DMS114 treated with DMSO at 0.1 percent for 48 hours (cell line): ENCODE data around the gene SENP6.
"Not testable (repeated sequence)": the region's sequence is repeated elsewhere in the genome, so short reads cannot be mapped to it uniquely, and the experiment has no call there.

ENCODE experiments used
- DNase-seq: peaks from one replicate; lab custom pipeline; 2025; ENCODE audit not compliant: unreplicated experiment; lab: John Stamatoyannopoulos, UW

Gene SENP6

DNA sequence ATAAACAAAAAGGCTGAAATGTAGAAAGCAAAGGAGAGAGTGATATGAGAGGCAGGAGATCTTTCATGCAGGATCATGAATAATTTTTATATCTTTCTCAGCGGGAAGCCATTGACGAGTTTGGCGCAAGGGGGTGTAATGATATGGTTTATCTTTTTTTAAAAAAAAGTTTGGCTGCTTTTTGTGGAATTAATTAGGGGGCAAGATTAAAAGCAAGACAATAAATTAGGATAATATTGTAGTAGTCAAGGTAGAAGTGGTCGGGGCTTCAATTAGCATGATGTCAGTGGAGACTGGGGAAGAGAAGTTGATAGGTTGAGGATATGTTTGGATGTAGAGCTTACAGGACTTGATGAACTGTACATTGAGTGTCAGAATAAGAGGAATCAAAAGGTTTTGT lies 4.0 kb downstream of the SENP6 start:
- DNase-seq, result no peak

DNA sequence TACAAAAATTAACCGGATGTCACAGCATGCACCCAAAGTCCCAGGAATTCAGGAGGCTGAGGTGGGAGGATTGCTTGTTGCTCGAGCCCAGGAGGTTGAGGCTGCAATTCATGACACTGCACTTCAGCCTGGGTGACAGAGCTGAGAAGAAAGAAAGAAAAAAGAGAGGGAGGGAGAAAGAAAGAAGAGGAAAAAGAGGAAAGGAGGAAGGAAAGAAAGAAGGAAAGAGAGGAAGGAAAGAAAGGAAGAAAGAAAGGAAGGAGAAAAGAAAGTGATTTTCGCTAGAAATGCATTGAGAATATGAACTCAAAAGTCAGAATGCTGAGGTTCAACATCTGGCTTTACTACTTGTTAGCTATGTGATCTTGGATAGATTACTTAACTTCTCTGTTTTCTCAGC lies 6.6 kb downstream of the SENP6 start:
- DNase-seq, result no peak

DNA sequence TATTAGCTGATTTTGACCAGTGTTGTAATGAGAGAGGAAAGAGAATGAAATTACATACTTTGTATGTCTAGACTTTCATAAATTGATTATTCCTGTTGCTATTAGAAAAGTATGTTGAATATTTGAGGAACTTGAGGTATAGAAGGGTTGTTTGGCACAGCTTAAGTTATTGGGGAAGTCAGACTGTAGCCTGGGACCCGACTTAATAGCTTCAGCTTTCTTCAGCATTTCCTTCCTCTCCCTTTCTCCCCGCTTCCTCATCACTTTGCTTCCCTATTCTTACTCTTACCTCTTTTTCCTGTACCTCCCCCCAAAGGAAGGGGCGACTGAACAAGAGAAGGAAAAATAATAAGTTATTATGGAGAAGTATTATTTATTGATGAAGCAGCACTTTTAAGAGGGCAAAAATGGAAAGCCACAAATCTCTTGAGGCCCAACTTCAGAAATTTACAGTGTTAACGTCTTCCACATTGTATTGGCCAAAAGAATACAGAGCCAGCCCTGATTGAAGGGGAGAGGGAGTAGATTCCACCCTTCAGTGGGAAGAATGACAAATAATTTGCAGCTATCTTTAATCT lies 7.4 kb downstream of the SENP6 start:
- DNase-seq, result no peak

DNA sequence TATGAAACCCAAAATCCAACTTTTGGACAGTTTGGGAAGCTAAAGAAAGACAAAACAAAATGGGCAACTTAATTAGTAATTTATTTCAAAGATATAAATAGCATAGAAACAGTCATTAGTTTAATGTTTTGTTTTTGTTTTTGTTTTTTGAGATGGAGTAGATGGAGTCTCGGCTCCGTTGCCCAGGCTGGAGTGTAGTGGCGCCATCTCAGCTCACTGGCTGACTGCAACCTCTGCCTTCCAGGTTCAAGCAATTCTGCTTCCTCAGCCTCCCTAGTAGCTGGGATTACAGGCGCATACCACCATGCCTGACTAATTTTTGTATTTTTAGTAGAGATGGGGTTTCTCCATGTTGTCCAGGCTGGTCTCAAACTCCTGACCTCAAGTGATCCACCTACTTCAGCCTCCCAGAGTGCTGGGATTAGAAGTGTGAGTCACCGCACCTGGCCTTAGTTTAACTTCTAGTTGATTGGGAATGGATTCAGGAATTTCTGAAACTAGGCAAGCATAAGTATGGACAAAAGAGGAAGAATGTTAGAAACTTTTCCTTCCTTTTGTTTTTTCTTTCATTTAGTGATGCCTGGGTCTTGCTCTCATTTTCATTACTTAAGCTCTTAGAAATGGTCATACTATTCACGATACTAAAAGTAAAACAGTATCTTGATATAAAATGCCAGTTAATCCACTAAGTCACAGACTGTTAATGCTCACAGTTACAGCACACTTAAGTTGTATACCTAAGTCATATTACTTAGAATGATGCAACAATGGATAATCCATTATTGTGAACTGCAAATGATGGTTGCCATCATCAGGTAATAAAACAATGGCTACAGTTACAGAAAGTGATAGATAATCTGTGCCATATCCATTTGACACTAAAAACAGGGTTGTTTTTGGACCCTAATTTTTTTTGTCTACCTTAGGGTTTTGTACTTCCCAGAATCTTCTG lies 8.2 kb downstream of the SENP6 start:
- DNase-seq, result no peak

DNA sequence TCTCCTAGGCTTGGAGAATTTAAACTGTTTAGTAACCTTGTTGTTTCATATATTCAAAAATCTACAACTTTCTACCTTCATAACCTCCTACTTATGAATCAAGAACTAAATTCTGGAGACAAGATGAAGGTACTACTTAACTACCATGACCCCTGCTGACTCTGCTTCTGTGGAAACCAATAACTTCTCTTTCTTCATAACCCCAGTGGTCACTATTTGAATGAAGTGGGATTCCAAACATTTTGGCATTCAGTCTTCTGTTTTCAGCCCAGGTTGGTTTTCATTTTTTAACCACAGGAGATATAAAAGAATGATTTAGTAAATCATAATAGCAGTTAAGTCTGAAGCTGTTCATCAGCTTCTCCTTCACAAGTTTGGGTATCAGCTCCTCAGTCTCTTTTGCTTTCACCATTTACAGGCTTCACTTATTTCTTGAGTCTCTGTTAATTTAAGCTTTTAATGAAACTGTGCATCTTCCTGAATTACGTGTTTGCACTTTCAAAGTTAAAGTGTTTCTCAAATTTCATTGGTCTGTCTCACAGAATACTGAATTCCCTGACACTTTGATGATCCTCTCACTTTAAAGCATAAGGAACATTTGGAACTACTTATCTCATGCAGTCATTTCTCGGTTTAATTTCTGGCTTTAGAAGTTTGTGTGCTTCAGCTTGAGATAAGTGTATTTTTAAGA lies 9.5 kb downstream of the SENP6 start:
- no peak for DNase-seq

DNA sequence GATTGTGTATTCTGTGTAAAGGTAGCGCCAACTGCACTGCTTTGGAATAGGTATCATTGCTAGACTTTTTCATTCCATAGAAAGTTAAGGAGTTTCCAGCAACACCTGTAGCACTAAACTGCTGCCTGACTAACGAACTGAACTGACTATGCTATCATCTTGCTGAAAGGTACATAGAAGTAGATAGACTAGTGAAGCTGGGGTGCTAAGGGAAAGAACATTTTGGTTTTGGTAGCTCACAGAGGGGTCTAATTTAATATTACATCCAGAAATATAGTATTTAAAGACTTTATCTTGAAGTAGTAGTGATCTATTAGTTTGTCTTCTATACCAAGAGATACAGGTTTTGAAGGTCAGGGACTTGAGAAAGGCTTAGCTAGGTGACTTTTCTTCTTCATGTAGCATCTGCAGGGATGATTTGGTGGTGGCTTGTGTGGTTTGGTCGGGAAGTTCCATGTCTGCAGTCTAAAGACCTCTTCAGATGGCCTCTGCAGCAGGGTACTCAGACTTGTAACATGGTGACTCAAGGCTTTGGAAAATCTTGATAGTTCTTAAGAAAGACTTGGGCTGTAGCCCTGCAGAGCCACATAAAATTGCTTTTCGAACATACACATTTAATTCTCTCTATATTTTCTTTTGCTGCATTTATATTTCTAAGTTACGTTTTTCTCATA lies 10.2 kb downstream of the SENP6 start:
- DNase-seq, result no peak

DNA sequence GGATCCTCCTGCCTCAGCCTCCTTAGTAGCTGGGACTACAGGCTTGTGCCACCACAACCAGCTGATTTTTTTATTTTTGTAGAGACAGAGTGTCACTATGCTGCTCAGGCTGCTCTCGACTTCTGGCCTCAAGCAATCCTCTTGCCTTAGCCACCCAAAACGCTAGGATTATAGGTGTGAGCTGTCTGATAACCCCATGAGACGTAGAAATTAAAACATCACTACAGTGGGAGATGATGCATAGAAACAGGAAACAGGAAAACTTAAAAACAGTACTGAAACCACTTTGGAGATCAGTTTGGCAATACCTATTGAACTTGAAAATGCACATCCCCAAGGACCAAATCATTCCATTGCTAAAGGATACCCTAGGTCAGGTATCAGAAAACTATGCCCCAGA lies 10.8 kb downstream of the SENP6 start:
- DNase-seq, result no peak

DNA sequence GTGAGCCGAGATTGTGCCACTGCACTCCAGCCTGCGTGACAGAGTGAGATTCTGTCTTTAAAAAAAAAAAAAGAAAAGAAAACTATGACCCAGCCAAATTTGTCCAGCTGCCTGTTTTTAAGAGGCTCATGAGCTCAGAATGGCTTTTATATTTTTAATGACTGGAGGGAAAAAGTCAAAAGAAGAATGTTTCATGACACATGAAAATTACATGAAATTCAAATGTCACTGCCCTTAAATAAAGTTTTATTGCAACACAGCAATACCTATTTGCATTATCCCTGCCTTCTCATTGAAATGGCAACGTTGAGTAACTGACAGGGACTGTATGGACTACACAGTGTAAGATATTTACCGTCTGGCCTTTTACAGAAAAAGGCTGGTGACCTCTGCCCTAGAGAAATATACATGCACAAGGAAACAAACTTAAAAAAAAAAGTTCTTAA lies 11.4 kb downstream of the SENP6 start:
- no peak for DNase-seq

DNA sequence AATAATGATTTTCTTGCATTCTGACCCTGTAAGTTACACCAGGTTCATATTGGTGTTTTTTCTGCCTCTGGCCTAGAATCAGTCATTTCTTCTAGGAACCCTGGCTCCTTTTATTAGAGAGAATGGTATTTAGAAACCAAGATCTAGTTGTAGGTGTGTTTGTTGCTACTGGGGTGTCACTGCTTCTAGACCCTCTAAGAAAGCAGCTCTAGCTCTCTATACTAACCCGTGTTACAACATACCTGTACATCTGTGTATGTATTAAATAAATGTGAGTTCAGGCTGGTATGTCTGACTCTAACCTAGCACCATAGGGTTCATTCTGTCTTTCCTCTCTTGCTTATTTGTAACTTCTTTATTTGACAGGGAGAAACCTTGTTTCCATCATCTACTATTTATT lies 16.8 kb downstream of the SENP6 start:
- no peak for DNase-seq

DNA sequence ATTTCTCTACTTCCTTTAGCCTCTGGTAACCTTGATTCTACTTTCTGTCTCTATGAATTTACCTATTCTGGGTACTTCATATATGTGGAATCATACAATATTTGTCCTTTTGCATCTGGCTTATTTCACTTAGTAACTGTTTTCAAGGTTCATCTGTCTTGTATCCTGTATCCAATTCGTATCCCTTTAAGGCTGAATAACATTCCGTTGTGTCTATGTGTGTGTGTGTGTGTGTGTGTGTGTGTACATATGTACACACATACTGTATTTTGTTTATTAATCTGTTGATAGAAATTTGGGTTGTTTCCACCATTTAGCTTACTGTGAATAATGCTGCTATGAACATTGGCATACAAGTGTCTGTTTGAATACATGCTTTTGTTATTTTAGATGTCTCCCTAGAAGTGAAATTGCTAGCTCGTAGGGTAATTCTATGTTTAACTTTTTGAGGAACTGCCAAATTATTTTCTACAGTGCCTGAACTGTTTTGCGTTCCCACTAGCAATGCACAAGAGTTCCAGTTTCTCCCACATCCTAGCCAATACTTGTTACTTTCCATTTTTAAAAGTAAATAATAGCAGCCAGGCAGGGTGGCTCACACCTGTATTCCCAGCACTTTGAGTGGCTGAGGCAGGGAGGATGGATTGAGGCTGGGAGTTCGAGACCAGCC lies 17.7 kb downstream of the SENP6 start:
- DNase-seq, result no peak

DNA sequence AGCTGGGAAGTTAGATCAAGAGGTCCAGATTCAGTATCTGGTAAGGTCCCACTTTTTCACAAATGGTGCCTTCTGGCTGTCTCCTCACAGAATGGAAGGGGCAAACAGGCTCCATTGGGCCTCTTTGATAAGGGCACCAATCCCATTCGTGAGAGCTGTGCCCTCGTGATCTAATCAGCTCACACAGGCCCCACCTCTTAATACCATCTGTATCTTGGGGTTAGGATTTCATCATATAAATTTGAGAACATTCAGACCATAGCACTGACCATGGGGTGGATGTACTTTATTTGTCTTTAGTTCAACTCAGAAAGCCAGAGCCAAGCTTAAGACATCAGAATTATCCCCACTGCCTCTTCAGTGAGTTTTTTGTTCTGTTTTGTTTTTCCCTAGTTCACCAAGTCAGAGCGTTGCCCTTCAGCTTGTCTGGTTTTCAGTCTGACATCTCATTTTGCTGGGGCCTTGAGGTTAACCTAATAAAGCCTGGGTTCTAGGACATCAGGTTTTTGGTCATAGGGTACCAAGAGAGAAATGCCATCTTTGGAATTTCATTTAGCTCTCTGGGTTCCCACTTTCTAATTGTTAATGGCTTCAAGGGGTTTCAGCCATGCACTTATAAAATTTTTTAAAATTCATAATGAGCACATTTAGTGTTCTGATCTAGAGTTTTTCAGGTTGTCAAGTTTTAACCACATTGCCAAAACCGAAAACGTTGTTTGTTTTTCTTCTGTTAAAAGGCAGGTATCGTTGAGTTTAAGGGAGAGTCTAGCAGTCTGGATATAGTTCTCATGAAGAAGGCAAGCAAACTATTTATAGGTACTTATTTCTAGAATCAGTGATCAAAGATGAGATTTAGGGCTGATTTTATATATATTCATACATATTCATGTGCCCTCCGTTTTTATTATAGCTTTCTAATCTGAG lies 19.0 kb downstream of the SENP6 start:
- DNase-seq, result no peak

DNA sequence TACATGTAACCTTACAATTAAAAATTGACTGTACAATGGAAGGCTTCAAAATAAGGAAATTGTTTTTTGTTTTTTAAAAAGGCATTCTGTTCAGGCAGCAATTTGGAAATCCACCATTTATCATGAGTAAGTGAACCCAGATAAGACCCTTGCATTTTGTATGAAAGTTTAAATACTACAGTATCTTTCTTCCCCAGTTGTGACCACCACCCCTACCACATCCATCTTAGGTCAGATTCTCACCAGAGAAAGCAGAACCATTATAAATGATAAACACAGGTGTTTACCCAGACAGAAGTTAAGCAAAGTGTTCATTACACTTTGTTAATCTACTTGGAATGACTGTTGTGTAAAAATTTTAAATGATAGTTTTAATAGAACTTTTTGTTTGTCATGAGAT lies 20.2 kb downstream of the SENP6 start:
- no peak for DNase-seq

DNA sequence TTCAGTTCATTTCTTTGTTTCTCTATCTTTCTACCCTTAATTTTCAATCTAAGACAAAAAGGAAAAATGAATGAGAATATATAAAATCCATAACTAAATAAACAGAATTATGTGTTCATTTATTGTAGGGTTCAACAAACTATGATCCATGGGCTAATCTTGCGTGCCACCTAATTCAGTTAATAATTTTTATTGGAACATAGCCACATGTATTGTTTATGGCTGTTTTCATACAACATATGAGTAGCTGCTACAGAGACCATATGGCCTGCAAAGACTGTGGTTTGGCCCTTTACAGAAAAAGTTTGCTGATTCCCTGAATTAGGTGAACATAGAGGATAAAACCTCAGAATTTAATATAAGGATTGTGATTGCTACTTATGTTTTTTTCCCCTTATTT lies 21.8 kb downstream of the SENP6 start:
- no peak for DNase-seq

DNA sequence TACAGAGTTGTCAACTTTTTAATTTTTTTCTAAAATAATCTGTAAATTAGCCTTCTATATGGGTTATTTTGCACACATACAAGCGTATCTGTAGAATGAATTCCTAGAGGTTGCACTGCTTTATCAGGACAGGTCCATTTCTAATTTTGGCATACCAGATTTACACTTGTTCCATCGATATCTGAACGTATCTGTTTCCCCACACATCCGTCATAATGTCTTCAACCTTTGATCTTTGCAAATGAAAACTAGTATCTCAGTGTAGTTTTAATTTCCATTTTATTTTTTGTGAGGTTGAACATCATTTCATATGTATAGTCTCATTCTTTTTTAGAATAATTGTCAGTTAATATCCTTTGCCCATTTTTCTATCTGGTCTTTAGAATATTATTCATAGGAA lies 22.7 kb downstream of the SENP6 start:
- DNase-seq, result no peak

DNA sequence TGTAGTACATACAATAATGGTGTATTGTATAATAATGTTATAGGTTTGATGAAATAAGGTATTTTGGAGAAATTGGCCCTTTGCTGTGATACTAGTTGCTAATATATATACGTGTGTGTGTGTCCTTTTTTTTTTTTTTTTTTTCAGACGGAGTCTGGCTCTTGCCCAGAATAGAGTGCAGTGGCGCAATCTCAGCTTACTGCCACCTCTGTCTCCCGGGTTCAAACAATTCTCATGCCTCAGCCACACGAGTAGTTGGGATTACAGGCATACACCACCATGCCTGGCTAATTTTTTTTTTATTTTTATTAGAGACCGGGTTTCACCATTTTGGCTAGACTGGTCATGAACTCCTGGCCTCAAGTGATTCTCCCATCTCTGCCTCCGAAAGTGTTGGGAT lies 23.3 kb downstream of the SENP6 start:
- no peak for DNase-seq

DNA sequence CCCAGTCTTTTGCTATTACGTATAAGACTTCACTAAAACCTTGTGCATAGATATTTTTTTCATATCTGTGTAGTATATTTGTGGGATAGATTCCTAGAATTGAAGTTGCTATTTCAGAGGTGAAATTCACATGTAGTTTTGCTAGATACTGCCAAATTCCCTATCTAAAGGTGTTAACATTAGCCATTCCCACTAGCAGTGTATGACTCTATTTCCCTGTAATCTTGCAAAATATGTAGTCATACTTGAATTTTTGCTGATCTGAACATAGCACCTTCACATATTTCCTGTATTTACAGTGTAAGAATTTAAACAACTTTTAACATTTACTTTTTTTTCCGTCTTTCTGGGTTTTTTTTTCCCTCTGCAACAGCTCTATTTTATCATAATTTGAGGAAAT lies 24.9 kb downstream of the SENP6 start:
- DNase-seq, result no peak

DNA sequence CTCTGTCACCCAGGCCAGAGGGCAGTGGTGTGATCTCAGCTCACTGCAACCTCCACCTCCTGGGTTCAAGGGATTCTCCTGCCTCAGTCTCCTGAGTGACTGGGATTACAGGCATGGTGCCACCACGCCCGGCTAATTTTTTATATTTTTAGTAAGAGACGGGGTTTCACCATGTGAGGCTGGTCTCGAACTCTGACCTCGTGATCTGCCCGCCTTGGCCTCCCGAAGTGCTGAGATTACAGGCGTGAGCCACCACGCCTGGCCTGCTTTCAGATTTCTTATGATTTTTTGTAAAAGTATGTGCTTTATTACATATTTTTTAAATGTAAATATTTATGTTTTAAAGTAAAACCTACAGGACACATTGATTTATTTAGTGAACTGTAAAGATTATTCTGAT lies 26.0 kb downstream of the SENP6 start:
- not testable (repeated sequence) for DNase-seq

DNA sequence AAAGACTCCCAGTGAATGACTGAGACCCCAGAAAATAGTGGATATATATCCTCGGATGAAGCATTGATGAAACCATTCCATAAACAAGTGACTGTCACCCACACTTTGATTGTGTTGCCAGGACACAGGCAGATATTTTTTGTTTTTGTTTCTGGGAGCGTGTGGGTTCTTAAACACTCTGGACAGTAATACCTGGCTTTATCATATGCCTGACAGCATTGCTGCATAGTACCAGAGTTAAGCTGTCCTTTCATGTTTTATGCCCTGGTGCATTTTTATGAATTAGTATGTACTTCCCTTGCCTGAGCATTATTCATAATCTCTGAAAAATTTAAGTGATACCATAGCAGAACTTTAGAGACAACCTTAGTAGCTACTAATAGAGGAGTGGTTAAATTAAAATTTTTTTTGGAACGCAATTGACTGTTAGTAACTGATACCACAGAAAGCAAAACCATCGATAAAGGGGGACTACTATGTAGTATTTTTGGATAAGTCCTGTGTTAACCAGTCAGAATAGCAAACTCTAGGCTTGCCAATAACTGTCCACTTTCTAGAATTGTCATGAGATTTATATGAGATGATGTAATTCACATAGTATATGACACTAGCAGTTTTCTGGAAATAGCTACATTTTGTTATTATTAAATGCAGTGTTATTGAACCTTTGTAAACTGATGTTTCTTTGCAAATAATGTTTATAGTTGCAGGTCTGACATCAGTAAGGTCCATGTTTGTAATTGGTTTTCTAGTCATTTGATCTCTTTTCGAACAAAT lies 30.4 kb downstream of the SENP6 start:
- DNase-seq, result no peak

DNA sequence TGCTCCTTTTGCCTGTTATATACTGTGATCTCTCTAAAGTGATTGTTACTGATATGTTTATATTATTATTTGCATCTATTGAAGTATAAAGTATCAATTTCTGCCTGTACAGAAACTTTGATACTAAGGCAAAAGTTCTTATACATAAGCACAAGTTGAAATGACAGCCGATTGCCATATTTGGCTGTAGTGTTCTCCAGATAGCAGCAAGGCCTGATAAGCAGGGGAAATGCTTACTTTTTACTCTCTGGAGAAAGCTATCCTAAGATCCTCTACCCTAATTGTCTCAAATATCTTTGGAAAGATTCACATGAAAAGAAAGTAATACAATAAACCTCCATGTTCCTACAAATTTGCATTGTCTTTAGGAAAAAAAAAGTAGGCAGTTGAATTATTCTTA lies 31.4 kb downstream of the SENP6 start:
- no peak for DNase-seq
